Testis (tissue), 3 donors: Measurements from ENCODE around the gene PITRM1. TPM values are rescaled to one million over a fixed set of nuclear protein-coding genes. Genes with fewer than 3 reads are reported as not detected.

Experiments used
- DNase-seq: peaks from one replicate; pipeline ENCODE4 v3.0.0-alpha.2; 2019
- H3K27ac ChIP-seq, 2 donors: fragments of 200-600 bp; sonication (generic); one replicate each; pipeline ENCODE4 v1.5.1; 2019
- H3K27me3 ChIP-seq: fragments of 200-600 bp; sonication (generic); one replicate; pipeline ENCODE4 v1.5.1; 2019
- H3K36me3 ChIP-seq: fragments of 200-600 bp; sonication (generic); one replicate; pipeline ENCODE4 v1.5.1; 2017; ENCODE audit warnings: low read depth; ENCODE audit errors: missing control alignments
- H3K4me1 ChIP-seq: fragments of 200-600 bp; sonication (generic); one replicate; pipeline ENCODE4 v1.5.1; 2019
- H3K4me3 ChIP-seq, 2 donors: fragments of 200-600 bp; sonication (generic); one replicate each; pipeline ENCODE4 v1.5.1; 2017 to 2019
- H3K9me3 ChIP-seq: fragments of 200-600 bp; sonication (generic); one replicate; pipeline ENCODE4 v1.5.1; 2017
- POLR2A ChIP-seq: fragments of 450-650 bp; IDR thresholded peaks from one replicate; pipeline ENCODE4 v1.6.1; 2017; ENCODE audit warnings: antibody characterized with exemption, mild to moderate bottlenecking, moderate library complexity
- WGBS, 2 donors: methylation state at CpG; one replicate each; pipeline ENCODE4 v1.1.5; 2018; 5-methylcytosine and 5-hydroxymethylcytosine counted together
- intact Hi-C: fragments of 100-400 bp; cut with DNase I; formaldehyde crosslinking; loops from one replicate; pipeline ENCODE4 v1.15.1; 2023; ENCODE audit warnings: low total_unique reads
- polyA plus RNA-seq: library from polyadenylated mRNA; stranded (reverse); fragments of 350-450 nt; fragmentation: Illumina TruSeq; extraction: RNeasy Lipid Tissue Mini Kit (QIAGEN cat#74804); gene quantifications from one replicate; pipeline ENCODE4 v1.2.3, GENCODE V29; 2014; ENCODE audit warnings: low read depth, low replicate concordance; ENCODE audit not compliant: insufficient read depth
- total RNA-seq, 2 donors: library from RNA; depleted of rRNA; stranded (reverse); fragments of >200 nt; gene quantifications; one replicate each; pipeline ENCODE4 v1.2.3, GENCODE V29; 2016
- TF ChIP-seq, protein P1 (sequence below), 3 experiments: fragments of 450-650 bp in 2 of 3; fragments of 200-600 bp in 1 of 3; sonication (generic) in 1 of 3; IDR thresholded peaks; one replicate each; pipeline ENCODE4 v1.5.1; 2016 to 2019; ENCODE audit warnings: antibody characterized with exemption in 3 of 3, mild to moderate bottlenecking in 2 of 3, moderate library complexity in 1 of 3

Gene PITRM1
- total and polyA plus RNA-seq, 3 donors from 2014 or later, result 109 to 162 (median 125) TPM

- no peak overlapping the region for H3K4me3 ChIP-seq
- H3K4me1 ChIP-seq, result peaks cover 4% of the 10 kb centered on the region
- H3K36me3 ChIP-seq, result no peaks in the 10 kb centered on the region
- TF ChIP-seq, protein P1, sequence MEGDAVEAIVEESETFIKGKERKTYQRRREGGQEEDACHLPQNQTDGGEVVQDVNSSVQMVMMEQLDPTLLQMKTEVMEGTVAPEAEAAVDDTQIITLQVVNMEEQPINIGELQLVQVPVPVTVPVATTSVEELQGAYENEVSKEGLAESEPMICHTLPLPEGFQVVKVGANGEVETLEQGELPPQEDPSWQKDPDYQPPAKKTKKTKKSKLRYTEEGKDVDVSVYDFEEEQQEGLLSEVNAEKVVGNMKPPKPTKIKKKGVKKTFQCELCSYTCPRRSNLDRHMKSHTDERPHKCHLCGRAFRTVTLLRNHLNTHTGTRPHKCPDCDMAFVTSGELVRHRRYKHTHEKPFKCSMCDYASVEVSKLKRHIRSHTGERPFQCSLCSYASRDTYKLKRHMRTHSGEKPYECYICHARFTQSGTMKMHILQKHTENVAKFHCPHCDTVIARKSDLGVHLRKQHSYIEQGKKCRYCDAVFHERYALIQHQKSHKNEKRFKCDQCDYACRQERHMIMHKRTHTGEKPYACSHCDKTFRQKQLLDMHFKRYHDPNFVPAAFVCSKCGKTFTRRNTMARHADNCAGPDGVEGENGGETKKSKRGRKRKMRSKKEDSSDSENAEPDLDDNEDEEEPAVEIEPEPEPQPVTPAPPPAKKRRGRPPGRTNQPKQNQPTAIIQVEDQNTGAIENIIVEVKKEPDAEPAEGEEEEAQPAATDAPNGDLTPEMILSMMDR (IDR thresholded peaks at IDR 0.05), result no peak
- TF ChIP-seq POLR2A, result no peak
- DNase-seq, result no peak
- H3K27ac ChIP-seq, result no peak overlapping the region
- H3K9me3 ChIP-seq, result no peaks in the 10 kb centered on the region
- intact Hi-C loops, result no loop called here
- no peaks in the 10 kb centered on the region for H3K27me3 ChIP-seq
- WGBS, 2 donors, result 91 to 93% methylated on average over 9 of the region's 9 CpGs
Observed at GRCh38 chr10:3097160-3097559, 75.4 kb downstream of the PITRM1 start.

DNA sequence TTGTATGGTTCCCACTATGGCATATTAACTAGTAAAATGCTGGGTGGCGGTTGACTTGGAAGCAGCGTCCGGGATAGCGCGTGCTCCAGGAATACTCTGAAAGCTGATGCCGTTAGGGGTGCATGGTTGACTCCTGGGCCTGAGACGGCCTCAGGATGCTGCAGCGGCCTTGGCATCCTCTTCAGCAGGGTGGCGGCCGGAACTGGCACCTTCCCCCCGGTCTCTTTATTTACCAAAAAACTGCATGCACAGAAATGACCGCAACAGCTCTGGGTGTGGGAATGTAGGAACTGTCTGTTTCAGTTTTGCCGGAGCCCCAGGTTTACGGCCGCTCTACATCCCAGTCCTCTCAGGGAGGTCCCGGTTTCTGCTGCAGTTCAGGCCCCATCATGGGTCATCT, 76.4 kb downstream of the PITRM1 start:
- TF ChIP-seq, protein P1 (IDR thresholded peaks at IDR 0.05), result no peak
- no peak for TF ChIP-seq POLR2A
- no peaks in the 10 kb centered on the region for H3K27me3 ChIP-seq
- no peaks in the 10 kb centered on the region for H3K9me3 ChIP-seq
- H3K4me1 ChIP-seq, result peaks cover 4% of the 10 kb centered on the region
- no peak for DNase-seq
- 80 to 88% methylated on average over 10 to 16 of the region's 16 CpGs for WGBS, 2 donors
- intact Hi-C loops, result no loop called here
- H3K36me3 ChIP-seq, result no peaks in the 10 kb centered on the region
- peak overlapping the region in 1 of 2 donors; percentile 69 for H3K27ac ChIP-seq
- H3K4me3 ChIP-seq, result no peak overlapping the region

DNA sequence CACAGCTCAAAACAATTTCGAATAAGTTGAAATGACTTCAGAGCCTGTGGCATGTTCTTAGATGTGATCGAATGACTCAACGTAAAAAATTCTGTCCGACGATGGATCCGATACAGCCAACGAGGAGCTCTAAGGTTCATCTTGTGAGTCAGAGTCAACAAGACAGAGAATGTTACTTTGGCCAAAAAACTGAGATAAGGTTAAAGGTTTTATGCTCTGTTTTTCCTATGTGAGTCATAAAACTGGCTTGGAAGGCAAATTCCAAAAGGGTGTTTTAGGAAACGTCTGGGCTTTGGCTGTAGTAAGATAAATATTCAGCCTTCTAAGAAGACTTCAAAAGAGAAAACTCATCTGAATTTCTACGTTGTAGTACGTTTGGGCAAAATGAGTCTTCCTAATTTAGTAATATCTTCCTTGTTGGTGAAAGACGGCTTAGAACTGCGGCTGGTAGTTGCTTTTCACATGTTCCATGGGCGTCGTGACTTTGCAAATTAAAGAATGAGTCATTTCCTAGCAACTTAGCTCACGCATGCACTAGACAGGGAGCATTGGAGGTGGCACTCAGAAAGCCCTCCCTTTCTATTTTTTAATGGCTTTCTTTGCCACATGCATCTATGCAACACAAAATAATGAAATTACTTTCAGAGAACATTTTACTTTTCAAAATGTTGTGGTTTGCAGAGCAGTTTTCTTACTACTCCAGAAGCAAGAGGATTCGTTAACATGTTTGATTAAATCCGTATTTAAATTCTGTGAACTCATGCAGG, 77.0 kb downstream of the PITRM1 start:
- no peak overlapping the region for H3K4me3 ChIP-seq
- DNase-seq, result no peak
- H3K4me1 ChIP-seq, result peaks cover 4% of the 10 kb centered on the region
- peak overlapping the region; percentile 29 to 69 for H3K27ac ChIP-seq
- no peaks in the 10 kb centered on the region for H3K27me3 ChIP-seq
- WGBS, 2 donors, result 43 to 51% methylated on average over 17 of the region's 17 CpGs
- no peaks in the 10 kb centered on the region for H3K36me3 ChIP-seq
- intact Hi-C loops, result no loop called here
- H3K9me3 ChIP-seq, result no peaks in the 10 kb centered on the region
- TF ChIP-seq, protein P1 (IDR thresholded peaks at IDR 0.05), result no peak
- no peak for TF ChIP-seq POLR2A

DNA sequence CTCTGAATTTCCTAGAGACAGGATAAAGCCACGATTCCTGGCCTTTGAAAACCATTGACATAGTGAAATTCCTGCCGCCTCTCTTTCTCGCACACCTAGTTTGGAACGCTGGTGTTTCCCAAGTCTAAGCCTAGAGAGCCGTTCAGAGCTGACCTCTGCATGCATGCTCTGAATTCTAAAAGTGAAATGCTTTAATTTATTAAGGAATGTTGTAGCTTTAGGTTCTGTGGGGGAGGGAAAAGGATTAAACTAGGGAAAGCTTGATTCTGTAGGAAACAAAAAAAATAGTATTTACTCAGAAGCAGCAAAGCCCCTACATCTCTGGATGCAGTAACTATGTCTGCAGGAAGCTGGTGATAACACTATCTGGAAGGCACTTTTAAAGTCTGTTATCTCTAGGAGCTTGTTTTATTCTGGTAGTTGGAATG, 78.0 kb downstream of the PITRM1 start:
- no peak for TF ChIP-seq POLR2A
- TF ChIP-seq, protein P1 (IDR thresholded peaks at IDR 0.05), result no peak
- DNase-seq, result no peak
- no peaks in the 10 kb centered on the region for H3K27me3 ChIP-seq
- H3K9me3 ChIP-seq, result no peaks in the 10 kb centered on the region
- 55 to 65% methylated on average over 5 of the region's 5 CpGs for WGBS, 2 donors
- H3K27ac ChIP-seq, result peak overlapping the region in 1 of 2 donors; percentile 69
- intact Hi-C loops, result no loop called here
- H3K4me1 ChIP-seq, result peaks cover 4% of the 10 kb centered on the region
- no peak overlapping the region for H3K4me3 ChIP-seq
- H3K36me3 ChIP-seq, result no peaks in the 10 kb centered on the region

DNA sequence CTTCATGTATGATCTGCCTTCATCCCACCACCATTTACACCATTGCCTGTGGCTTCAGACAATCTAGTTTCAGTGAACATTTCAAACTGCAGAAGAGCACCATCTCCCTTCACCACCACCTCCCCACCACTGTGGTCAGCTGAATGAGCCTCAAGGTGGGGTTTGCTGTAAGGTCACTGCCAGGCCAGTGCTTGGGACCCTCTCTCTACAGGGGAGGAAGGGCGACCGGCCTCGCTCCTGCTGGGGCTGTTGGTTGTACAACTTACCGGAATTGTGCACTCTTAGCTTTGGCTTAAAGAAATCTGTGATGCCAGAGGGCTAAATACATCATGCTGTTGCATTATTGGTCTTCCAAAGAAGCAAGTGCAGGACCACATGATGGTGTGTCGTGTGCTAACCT, 78.6 kb downstream of the PITRM1 start:
- H3K4me3 ChIP-seq, result no peak overlapping the region
- H3K9me3 ChIP-seq, result no peaks in the 10 kb centered on the region
- TF ChIP-seq POLR2A, result no peak
- TF ChIP-seq, protein P1 (IDR thresholded peaks at IDR 0.05), result no peak
- H3K27me3 ChIP-seq, result no peaks in the 10 kb centered on the region
- no peak overlapping the region for H3K27ac ChIP-seq
- H3K4me1 ChIP-seq, result peaks cover 4% of the 10 kb centered on the region
- DNase-seq, result no peak
- 97% methylated on average over 5 of the region's 5 CpGs for WGBS, 2 donors
- intact Hi-C loops, result no loop called here
- H3K36me3 ChIP-seq, result no peaks in the 10 kb centered on the region
